GM21367 (cell line): Measurements from ENCODE around the gene HIP1.
"Not testable (repeated sequence)": the region's sequence is repeated elsewhere in the genome, so short reads cannot be mapped to it uniquely, and the experiment has no call there.

Experiments
- ATAC-seq: cut with Tn5 transposase; IDR thresholded peaks from one replicate; pipeline ENCODE4 v1.9.1; 2021; ENCODE audit not compliant: unreplicated experiment

The HIP1 gene

DNA sequence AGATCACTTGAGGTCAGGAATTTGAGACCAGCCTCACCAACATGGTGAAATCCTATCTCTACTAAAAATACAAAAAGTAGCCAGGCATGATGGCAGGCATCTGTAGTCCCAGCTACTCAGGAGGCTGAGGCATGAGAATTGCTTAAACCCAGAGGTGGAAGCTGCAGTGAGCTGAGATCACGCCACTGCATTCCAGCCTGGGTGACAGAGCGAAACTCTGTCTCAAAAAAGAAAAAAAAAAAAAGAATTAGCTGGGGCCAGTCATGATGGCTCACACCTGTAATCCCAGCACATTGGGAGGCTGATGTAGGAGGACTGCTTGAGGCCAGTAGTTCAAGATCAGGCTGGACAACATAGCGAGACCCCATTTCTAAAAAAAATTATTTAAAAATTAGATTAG lies 21.0 kb downstream of the HIP1 start:
- ATAC-seq, result not testable (repeated sequence)

GRCh38 chr7:75716992-75717626 lies 21.6 kb downstream of the HIP1 start:
- ATAC-seq, result no peak

GRCh38 chr7:75715864-75716263 lies 22.9 kb downstream of the HIP1 start:
- no peak for ATAC-seq

- no peak for ATAC-seq
These were observed 26.0 kb downstream of the HIP1 start for GRCh38 chr7:75712517-75713361.

DNA sequence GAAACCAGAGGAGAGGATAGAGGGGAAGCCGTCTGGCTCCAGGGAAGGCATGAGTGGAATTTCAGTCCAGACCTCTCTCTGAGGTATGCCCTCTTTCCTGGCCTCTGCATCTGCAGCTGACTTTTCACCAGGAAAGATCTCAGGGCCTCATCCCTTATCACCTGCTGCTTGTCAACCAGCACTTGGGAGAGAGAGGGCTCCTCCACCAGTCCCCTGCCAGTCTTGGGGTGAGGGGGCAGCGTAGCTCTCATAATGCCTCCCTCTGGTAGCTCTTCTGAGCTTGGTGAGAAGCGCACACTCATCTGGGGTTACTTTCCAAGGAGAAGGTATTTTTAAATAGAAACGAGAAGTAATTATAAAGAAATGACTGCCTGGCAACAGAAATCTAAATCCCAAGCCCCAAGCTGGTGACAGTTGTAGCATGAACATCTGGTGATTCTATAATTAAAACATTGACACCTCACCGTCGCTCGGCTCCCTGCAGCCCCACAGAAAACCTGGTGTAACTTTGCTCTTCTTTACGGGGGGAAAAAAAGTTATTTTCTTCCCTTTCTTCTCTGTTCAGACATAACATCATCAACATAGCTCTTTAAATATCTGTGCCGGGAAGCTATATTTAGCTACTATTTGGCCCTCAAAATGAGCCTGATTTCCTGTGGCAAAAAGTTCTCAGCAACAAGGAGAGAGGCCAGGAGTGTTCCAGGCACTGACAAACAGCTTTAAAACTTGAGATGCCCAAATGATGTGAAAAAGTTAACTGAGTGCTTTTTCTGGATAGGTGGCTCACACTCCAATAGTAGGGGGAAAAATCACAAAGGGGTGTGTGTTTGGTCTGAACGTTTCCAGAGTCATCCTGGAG lies 26.9 kb downstream of the HIP1 start:
- ATAC-seq, result no peak

- no peak for ATAC-seq
These were observed 27.7 kb downstream of the HIP1 start for GRCh38 chr7:75711076-75711475.

- ATAC-seq, result no peak
These were observed 33.8 kb downstream of the HIP1 start for GRCh38 chr7:75704928-75705327.

GRCh38 chr7:75702515-75702914 lies 36.2 kb downstream of the HIP1 start:
- no peak for ATAC-seq

GRCh38 chr7:75699993-75700392 lies 38.7 kb downstream of the HIP1 start:
- no peak for ATAC-seq

DNA sequence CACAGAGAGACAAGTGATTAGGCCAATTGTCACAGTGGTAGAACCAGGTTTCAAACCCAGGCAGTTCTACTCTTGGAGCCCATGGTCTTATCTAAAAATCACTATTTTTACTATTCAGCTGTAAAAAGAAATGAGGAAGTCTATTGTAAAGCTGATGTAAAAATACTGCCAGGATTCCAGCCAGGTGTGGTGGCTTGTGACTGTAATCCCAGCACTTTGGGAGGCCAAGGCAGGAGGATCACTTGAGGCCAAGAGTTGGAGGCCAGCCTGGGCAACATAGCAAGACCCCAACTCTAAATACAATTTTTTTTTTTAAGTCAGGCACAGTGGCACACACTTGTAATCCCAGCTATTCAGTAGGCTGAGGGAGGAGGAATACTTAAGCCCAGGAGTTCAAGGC lies 40.4 kb downstream of the HIP1 start:
- no peak for ATAC-seq

- ATAC-seq, result no peak
These were observed 42.3 kb downstream of the HIP1 start for GRCh38 chr7:75696263-75697037.

- no peak for ATAC-seq
These were observed 43.9 kb downstream of the HIP1 start for GRCh38 chr7:75694638-75695399.

DNA sequence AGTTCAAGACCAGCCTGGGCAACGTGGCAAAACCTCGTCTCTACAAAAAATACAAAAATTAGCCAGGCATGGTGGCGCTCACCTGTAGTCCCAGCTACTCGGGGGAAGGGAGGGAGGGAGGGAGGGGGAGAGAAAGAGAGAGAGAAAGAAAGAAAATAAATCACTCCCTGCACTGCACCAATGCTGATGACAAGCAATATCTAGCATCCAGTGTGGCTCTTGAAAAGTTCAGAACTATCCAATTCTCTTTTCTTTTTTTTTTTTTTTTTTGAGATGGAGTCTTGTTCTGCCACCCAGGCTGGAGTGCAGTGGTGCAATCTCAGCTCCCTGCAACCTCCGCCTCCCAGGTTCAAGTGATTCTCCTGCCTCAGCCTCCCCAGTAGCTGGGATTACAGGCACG lies 45.1 kb downstream of the HIP1 start:
- not testable (repeated sequence) for ATAC-seq

DNA sequence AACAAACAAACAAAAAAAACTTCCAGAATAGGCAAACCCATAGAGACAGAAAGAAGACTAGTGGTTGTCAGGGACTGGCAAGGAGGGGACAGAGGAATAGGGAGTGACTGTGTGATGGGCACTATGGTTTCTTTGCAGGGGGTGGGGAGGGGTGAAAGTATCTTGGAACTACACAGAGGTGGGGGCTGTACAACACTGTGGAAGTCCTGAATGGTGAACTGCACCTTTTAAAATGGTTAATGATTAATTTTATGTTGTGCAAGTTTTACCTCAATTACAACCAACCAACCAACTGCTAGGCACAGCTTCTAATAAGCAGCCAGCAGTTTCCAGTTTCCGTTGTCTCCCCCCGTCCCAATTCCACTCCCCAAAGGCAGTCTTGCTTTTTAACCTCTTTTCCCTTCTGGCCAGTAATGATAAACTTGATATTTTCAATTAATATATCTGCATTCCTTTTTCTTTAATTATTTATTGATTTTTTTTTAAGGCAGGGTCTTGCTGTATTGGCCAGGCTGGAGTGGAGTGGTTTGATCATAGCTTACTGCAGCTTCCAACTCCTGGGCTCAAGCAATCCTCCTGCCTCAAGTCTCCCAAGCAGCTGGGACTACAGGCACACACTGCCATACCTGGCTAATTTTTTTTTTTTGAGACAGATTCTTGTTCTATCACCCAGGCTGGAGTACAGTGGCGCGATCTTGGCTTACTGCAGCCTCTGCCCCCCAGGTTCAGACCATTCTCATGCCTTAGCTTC lies 46.8 kb downstream of the HIP1 start:
- no peak for ATAC-seq

DNA sequence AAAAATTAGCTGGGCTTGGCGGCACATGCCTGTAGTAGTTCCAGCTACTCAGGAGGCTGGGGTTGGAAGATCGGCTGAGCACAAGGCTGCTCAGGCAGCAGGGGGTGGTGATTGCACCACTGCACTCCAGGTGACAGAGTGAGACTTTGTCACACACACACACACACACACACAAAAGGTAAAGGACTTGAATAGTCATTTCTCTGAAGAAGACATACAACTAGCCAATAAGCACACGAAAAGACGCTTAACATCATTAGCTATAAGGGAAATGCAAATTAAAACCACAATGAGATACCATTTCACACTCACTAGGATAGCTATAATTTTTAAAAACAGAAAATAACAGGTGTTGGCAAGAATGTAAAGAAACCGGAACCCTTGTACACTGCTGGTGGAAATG lies 48.6 kb downstream of the HIP1 start:
- no peak for ATAC-seq

- ATAC-seq, result no peak
These were observed 49.3 kb downstream of the HIP1 start for GRCh38 chr7:75689246-75690099.

DNA sequence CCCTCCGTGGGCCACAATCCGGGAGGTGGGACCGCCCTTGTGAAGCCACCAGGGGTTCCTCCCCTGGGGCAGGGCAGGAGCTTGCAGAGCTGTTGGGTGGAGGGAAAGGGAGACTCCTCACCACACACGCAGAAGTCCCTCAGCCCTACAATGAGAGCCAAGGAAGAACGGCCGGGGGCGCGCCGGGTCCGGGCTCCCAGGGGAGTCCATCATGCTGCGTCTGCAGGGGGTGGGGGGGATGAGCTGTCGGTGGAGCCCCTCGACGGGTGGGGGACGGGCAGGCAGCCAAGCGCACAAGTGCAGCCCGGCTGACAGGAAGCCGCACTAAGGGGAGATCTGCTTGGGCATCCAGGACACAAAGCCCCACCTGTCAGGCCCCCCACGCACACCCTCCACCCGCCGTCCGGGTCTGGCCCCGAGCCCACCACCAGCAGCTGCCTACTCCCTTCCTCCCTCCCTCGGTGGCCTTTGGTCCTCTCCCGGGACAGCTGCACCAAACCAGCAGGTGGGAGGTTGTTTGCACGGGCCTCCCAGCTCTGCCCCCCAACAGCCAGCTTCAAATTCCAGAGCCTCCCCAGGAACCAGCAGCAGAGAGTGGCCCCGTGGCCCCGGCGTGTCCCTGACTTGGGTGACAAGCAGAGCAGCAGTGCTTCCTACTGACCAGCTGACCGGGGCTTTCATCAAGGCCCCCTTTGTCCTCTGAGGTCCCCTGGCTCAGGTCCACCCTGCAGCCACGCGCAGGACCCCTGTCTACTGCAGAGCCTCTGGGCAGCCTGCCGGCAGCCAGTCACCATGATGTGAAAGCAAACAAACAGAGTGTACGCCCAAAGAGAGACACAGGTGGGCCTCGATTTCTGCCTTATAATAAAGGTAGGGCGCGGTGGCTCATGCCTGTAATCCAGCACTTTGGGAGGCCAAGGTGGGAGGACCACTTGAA lies 50.3 kb downstream of the HIP1 start:
- no peak for ATAC-seq
